Stimulated activated CD4-positive, alpha-beta T cell treated with anti-CD3 and anti-CD28 coated beads, Interleukin-2, amount 100 ng/mL, for 24 hours (primary cell): ENCODE measurements around the gene PNMA5.
"Not testable (repeated sequence)": the region's sequence is repeated elsewhere in the genome, so short reads cannot be mapped to it uniquely, and the experiment has no call there.

ENCODE experiments used
- DNase-seq, 2 donors: peaks; one replicate each; pipeline ENCODE4 v3.0.0-alpha.2; 2020

The PNMA5 gene

GRCh38 chrX:152993933-152994332, at the start of gene PNMA5:
PNMA5 (minus strand) TSS chrX:152994116; CDS start chrX:152991598, 2,518 bp downstream.
- DNase-seq, result no peak

GRCh38 chrX:153032397-153033118, 38.6 kb upstream of the PNMA5 start:
- peak; percentile 73 to 76 for DNase-seq

- no peak for DNase-seq
These were observed 36.9 kb upstream of the PNMA5 start for GRCh38 chrX:153030801-153031200.

GRCh38 chrX:153029875-153030274, 36.0 kb upstream of the PNMA5 start:
- no peak for DNase-seq

- no peak for DNase-seq
These were observed 35.2 kb upstream of the PNMA5 start for GRCh38 chrX:153029162-153029561.

GRCh38 chrX:153028487-153028886, 34.6 kb upstream of the PNMA5 start:
- DNase-seq, result not testable (repeated sequence)

GRCh38 chrX:153026501-153026900, 32.6 kb upstream of the PNMA5 start:
- DNase-seq, result not testable (repeated sequence)

GRCh38 chrX:153019166-153019565, 25.2 kb upstream of the PNMA5 start:
- DNase-seq, result no peak

GRCh38 chrX:153017174-153017573, 23.3 kb upstream of the PNMA5 start:
- not testable (repeated sequence) for DNase-seq

GRCh38 chrX:153004780-153005179, 10.9 kb upstream of the PNMA5 start:
- DNase-seq, result no peak

- no peak for DNase-seq
These were observed 10.1 kb upstream of the PNMA5 start for GRCh38 chrX:153003981-153004380.

- DNase-seq, result not testable (repeated sequence)
These were observed 8.3 kb upstream of the PNMA5 start for GRCh38 chrX:153002182-153002581.

GRCh38 chrX:152997337-152997736, 3.4 kb upstream of the PNMA5 start:
- DNase-seq, result no peak

- no peak for DNase-seq
These were observed 1.8 kb downstream of the PNMA5 start for GRCh38 chrX:152992115-152992514.

GRCh38 chrX:152991123-152991522, 2.8 kb downstream of the PNMA5 start:
- DNase-seq, result no peak

- DNase-seq, result no peak
These were observed 4.6 kb downstream of the PNMA5 start for GRCh38 chrX:152989292-152989658.

GRCh38 chrX:152988536-152989291, 5.2 kb downstream of the PNMA5 start:
- no peak for DNase-seq

- DNase-seq, result no peak
These were observed 6.1 kb downstream of the PNMA5 start for GRCh38 chrX:152987801-152988200.

GRCh38 chrX:152987156-152987555, 6.8 kb downstream of the PNMA5 start:
- not testable (repeated sequence) for DNase-seq

GRCh38 chrX:152985383-152985782, 8.5 kb downstream of the PNMA5 start:
- DNase-seq, result not testable (repeated sequence)

GRCh38 chrX:152968193-152968592, 25.7 kb downstream of the PNMA5 start:
- DNase-seq, result no peak

GRCh38 chrX:152960115-152960514, 33.8 kb downstream of the PNMA5 start:
- DNase-seq, result no peak

- no peak for DNase-seq
These were observed 34.3 kb downstream of the PNMA5 start for GRCh38 chrX:152959626-152960025.
